H1 (cell line): ENCODE results near the gene OR2H1.

Source experiments
- CTCF ChIP-seq, 3 experiments: IDR thresholded peaks; 1 replicate in 2 of 3; 2 replicates in 1 of 3; pipeline versions ENCODE4 v1.5.1 to v1.6.1; 2011; ENCODE audit warnings: low read length in 3 of 3, mild to moderate bottlenecking in 3 of 3, inconsistent platforms in 2 of 3, low read depth in 1 of 3, moderate library complexity in 1 of 3; ENCODE audit not compliant: insufficient read depth in 1 of 3; ENCODE audit errors: control extremely low read depth in 1 of 3
- EGR1 ChIP-seq: IDR thresholded peaks from 2 replicates; pipeline ENCODE4 v1.6.1; 2011; ENCODE audit warnings: low read depth, low read length, borderline replicate concordance
- EZH2 ChIP-seq: fragments of 200-600 bp; sonication (generic); IDR thresholded peaks from 2 replicates; pipeline ENCODE4 v1.7.1; 2012; ENCODE audit warnings: low read depth, mild to moderate bottlenecking, moderate library complexity, low read length, inconsistent platforms; ENCODE audit not compliant: severe bottlenecking
- GTF2F1 ChIP-seq: IDR thresholded peaks from 2 replicates; pipeline ENCODE4 v1.6.1; 2012; ENCODE audit warnings: low read depth, low read length, improper control_type of control experiment, borderline replicate concordance
- JUND ChIP-seq: IDR thresholded peaks from 2 replicates; pipeline ENCODE4 v1.6.1; 2011; ENCODE audit warnings: mild to moderate bottlenecking, improper control_type of control experiment, low read length
- NRF1 ChIP-seq: IDR thresholded peaks from 2 replicates; pipeline ENCODE4 v1.6.1; 2011; ENCODE audit warnings: mild to moderate bottlenecking, low read depth, low read length, improper control_type of control experiment
- RAD21 ChIP-seq, 2 experiments: IDR thresholded peaks in 1 of 2; conservative IDR thresholded peaks in 1 of 2; 2 replicates each; pipeline ENCODE4 v1.6.1; 2011; ENCODE audit warnings: low read depth in 2 of 2, low read length in 2 of 2, improper control_type of control experiment in 1 of 2, inconsistent platforms in 1 of 2, mild to moderate bottlenecking in 1 of 2, moderate library complexity in 1 of 2
- RBBP5 ChIP-seq: IDR thresholded peaks from 2 replicates; pipeline ENCODE4 v1.7.1; 2012; ENCODE audit warnings: low read depth, mild to moderate bottlenecking, inconsistent platforms, low read length, moderate library complexity, borderline replicate concordance
- RFX5 ChIP-seq: IDR thresholded peaks from 2 replicates; pipeline ENCODE4 v1.6.1; 2011; ENCODE audit warnings: low read depth, low read length, improper control_type of control experiment, borderline replicate concordance

- TF ChIP-seq CTCF (IDR thresholded peaks at IDR 0.05; ENCODE audit: control extremely low read depth in 1 of 3, insufficient read depth in 1 of 3, low read depth in 1 of 3, low read length in 3 of 3) (no peak), RFX5 (no peak), RBBP5 (no peak), GTF2F1 (no peak), EGR1 (no peak), JUND (no peak), RAD21 (IDR thresholded peaks at IDR 0.05 in 1 of 2, conservative IDR thresholded peaks at IDR 0.05 in 1 of 2; ENCODE audit: low read depth in 2 of 2, low read length in 2 of 2) (no peak), EZH2 (no peak), NRF1 (no peak)
These were observed 4.3 kb downstream of the OR2H1 start for GRCh38 chr6:29461021-29461814.
